MM.1S (cell line): ENCODE data around the gene CCDC30.

ENCODE experiments used
- CTCF ChIP-seq: fragments of 300-600 bp; sonication (generic); IDR thresholded peaks from 2 replicates; pipeline ENCODE4 v1.5.1; 2016; ENCODE audit warnings: antibody characterized with exemption, low read length, mixed read lengths
- EZH2 ChIP-seq: fragments of 300-600 bp; sonication (generic); optimal IDR thresholded peaks from 2 replicates; pipeline ENCODE3; 2017; ENCODE audit warnings: low read depth, mild to moderate bottlenecking, antibody characterized with exemption, low read length, mixed read lengths
- EZH2phosphoT487 ChIP-seq: fragments of 300-600 bp; sonication (generic); IDR thresholded peaks from 2 replicates; pipeline ENCODE4 v1.6.1; 2018; ENCODE audit warnings: antibody characterized with exemption, low read length

- TF ChIP-seq CTCF (no peak), EZH2phosphoT487 (no peak), EZH2 (no peak)
These were observed 43.8 kb upstream of the CCDC30 start for GRCh38 chr1:42419126-42419821.
